ENCODE results near the gene ABCC11. TPM values are rescaled to one million over a fixed set of nuclear protein-coding genes. Genes with fewer than 3 reads are reported as not detected.

ABCC11 gene
- total and polyA plus RNA-seq, 4 donors: 0.22 to 0.71 (median 0.44) TPM

GRCh38 chr16:48280546-48280945 is 33.2 kb upstream of the ABCC11 start:
- H3K9me3 ChIP-seq (ENCODE audit: control insufficient read depth, insufficient read depth, low read length): no peaks in the 10 kb centered on the region
- H3K27me3 ChIP-seq (ENCODE audit: control insufficient read depth, insufficient read depth, low read length): no peaks in the 10 kb centered on the region
- peaks cover 3% of the 10 kb centered on the region for H3K36me3 ChIP-seq (ENCODE audit: control insufficient read depth, insufficient read depth, low read length)
- no CpG with 5 or more reads among the region's 2 CpGs for WGBS (ENCODE audit: insufficient coverage)
- no peaks in the 10 kb centered on the region for H3K4me1 ChIP-seq (ENCODE audit: control insufficient read depth, insufficient read depth, low read length)
- H3K4me3 ChIP-seq (ENCODE audit: low read depth, low read length): no peak overlapping the region
- DNase-seq (ENCODE audit: low read depth in 4 of 6, low spot score in 6 of 6): no peak
- H3K27ac ChIP-seq (ENCODE audit: low read depth, low read length): no peak overlapping the region

- Histone ChIP-seq H3K27me3 (ENCODE audit: control insufficient read depth, insufficient read depth, low read length) (no peaks in the 10 kb centered on the region), H3K27ac (ENCODE audit: low read depth, low read length) (no peak overlapping the region), H3K36me3 (ENCODE audit: control insufficient read depth, insufficient read depth, low read length) (peaks cover 3% of the 10 kb centered on the region), H3K4me1 (ENCODE audit: control insufficient read depth, insufficient read depth, low read length) (no peaks in the 10 kb centered on the region), H3K9me3 (ENCODE audit: control insufficient read depth, insufficient read depth, low read length) (no peaks in the 10 kb centered on the region), H3K4me3 (ENCODE audit: low read depth, low read length) (no peak overlapping the region)
- DNase-seq (ENCODE audit: low read depth in 4 of 6, low spot score in 6 of 6): no peak
- WGBS (ENCODE audit: insufficient coverage): no CpG with 5 or more reads among the region's 2 CpGs
Observed at GRCh38 chr16:48279199-48279598, 31.9 kb upstream of the ABCC11 start.

DNA sequence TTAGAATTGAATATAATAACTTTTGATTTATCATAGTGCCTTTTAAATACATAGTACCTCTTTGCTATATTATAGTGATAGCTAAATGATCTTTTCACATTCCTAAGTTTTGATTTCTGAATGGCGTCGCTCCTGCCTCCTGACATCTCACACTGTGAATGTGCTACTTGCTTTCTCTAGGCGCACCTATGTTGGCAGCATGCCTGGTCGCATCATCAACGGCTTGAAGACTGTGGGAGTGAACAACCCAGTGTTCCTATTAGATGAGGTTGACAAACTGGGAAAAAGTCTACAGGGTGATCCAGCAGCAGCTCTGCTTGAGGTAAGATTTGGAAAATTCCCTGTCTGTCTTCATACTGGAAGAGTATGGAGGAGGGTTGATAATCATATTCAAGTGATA is 29.8 kb upstream of the ABCC11 start:
- Histone ChIP-seq H3K4me1 (ENCODE audit: control insufficient read depth, insufficient read depth, low read length) (no peaks in the 10 kb centered on the region), H3K27ac (ENCODE audit: low read depth, low read length) (no peak overlapping the region), H3K9me3 (ENCODE audit: control insufficient read depth, insufficient read depth, low read length) (no peaks in the 10 kb centered on the region), H3K27me3 (ENCODE audit: control insufficient read depth, insufficient read depth, low read length) (no peaks in the 10 kb centered on the region), H3K4me3 (ENCODE audit: low read depth, low read length) (no peak overlapping the region), H3K36me3 (ENCODE audit: control insufficient read depth, insufficient read depth, low read length) (peaks cover 3% of the 10 kb centered on the region)
- WGBS (ENCODE audit: insufficient coverage): 100% methylated on average over 3 of the region's 5 CpGs
- peak in 1 of 6 donors; percentile 41 for DNase-seq (ENCODE audit: low read depth in 4 of 6, low spot score in 6 of 6)

DNA sequence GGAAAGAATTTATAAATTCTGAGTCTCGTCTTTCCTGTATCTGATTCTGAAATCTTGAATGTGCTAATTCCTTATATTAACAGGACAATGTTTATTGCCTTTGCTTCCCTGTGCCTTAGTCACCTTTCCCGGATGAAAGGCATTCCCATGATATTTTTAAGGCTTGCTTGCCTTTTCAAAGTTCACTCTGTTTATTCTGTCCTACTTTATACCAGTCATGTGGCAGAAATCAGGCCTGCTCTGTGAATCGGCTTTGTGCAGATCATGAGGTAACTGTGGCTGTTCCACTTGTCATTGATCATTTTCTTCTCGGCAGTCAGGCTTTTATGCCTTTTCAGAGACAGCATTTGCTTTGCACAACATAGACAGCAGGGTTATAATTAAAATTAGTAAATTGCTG is 28.8 kb upstream of the ABCC11 start:
- H3K4me1 ChIP-seq (ENCODE audit: control insufficient read depth, insufficient read depth, low read length): no peaks in the 10 kb centered on the region
- H3K9me3 ChIP-seq (ENCODE audit: control insufficient read depth, insufficient read depth, low read length): no peaks in the 10 kb centered on the region
- H3K36me3 ChIP-seq (ENCODE audit: control insufficient read depth, insufficient read depth, low read length): peaks cover 3% of the 10 kb centered on the region
- H3K27me3 ChIP-seq (ENCODE audit: control insufficient read depth, insufficient read depth, low read length): no peaks in the 10 kb centered on the region
- no peak overlapping the region for H3K4me3 ChIP-seq (ENCODE audit: low read depth, low read length)
- H3K27ac ChIP-seq (ENCODE audit: low read depth, low read length): no peak overlapping the region
- whole genome bisulfite sequencing (ENCODE audit: insufficient coverage): 54% methylated on average over 2 of the region's 4 CpGs
- DNase-seq (ENCODE audit: low read depth in 4 of 6, low spot score in 6 of 6): peak in 2 of 6 donors; percentile 18 to 25

- H3K27me3 ChIP-seq (ENCODE audit: control insufficient read depth, insufficient read depth, low read length): no peaks in the 10 kb centered on the region
- no CpG with 5 or more reads among the region's 1 CpG for WGBS (ENCODE audit: insufficient coverage)
- no peaks in the 10 kb centered on the region for H3K9me3 ChIP-seq (ENCODE audit: control insufficient read depth, insufficient read depth, low read length)
- peaks cover 3% of the 10 kb centered on the region for H3K36me3 ChIP-seq (ENCODE audit: control insufficient read depth, insufficient read depth, low read length)
- H3K4me1 ChIP-seq (ENCODE audit: control insufficient read depth, insufficient read depth, low read length): no peaks in the 10 kb centered on the region
- no peak for DNase-seq (ENCODE audit: low read depth in 4 of 6, low spot score in 6 of 6)
- no peak overlapping the region for H3K27ac ChIP-seq (ENCODE audit: low read depth, low read length)
- H3K4me3 ChIP-seq (ENCODE audit: low read depth, low read length): no peak overlapping the region
Observed at GRCh38 chr16:48274476-48274875, 27.1 kb upstream of the ABCC11 start.

GRCh38 chr16:48272837-48273421 is 25.6 kb upstream of the ABCC11 start:
- Histone ChIP-seq H3K36me3 (ENCODE audit: control insufficient read depth, insufficient read depth, low read length) (no peaks in the 10 kb centered on the region), H3K4me1 (ENCODE audit: control insufficient read depth, insufficient read depth, low read length) (no peaks in the 10 kb centered on the region), H3K27me3 (ENCODE audit: control insufficient read depth, insufficient read depth, low read length) (no peaks in the 10 kb centered on the region), H3K27ac (ENCODE audit: low read depth, low read length) (peak overlapping the region; percentile 37), H3K4me3 (ENCODE audit: low read depth, low read length) (no peak overlapping the region), H3K9me3 (ENCODE audit: control insufficient read depth, insufficient read depth, low read length) (no peaks in the 10 kb centered on the region)
- DNase-seq (ENCODE audit: low read depth in 4 of 6, low spot score in 6 of 6): peak in 1 of 6 donors; percentile 40
- 64% methylated on average over 6 of the region's 8 CpGs for WGBS (ENCODE audit: insufficient coverage)

- no peaks in the 10 kb centered on the region for H3K4me1 ChIP-seq (ENCODE audit: control insufficient read depth, insufficient read depth, low read length)
- WGBS (ENCODE audit: insufficient coverage): 50% methylated on average over 2 of the region's 5 CpGs
Observed at GRCh38 chr16:48271728-48272127, 24.4 kb upstream of the ABCC11 start.

GRCh38 chr16:48269011-48269410 is 21.7 kb upstream of the ABCC11 start:
- Histone ChIP-seq H3K4me3 (ENCODE audit: low read depth, low read length) (no peak overlapping the region), H3K9me3 (ENCODE audit: control insufficient read depth, insufficient read depth, low read length) (no peaks in the 10 kb centered on the region), H3K36me3 (ENCODE audit: control insufficient read depth, insufficient read depth, low read length) (peaks cover 5% of the 10 kb centered on the region), H3K27me3 (ENCODE audit: control insufficient read depth, insufficient read depth, low read length) (no peaks in the 10 kb centered on the region), H3K27ac (ENCODE audit: low read depth, low read length) (no peak overlapping the region), H3K4me1 (ENCODE audit: control insufficient read depth, insufficient read depth, low read length) (no peaks in the 10 kb centered on the region)
- DNase-seq (ENCODE audit: low read depth in 4 of 6, low spot score in 6 of 6): no peak

More at GRCh38 chr16:48271728-48272127, 24.4 kb upstream of the ABCC11 start:
- Histone ChIP-seq H3K36me3 (ENCODE audit: control insufficient read depth, insufficient read depth, low read length) (peaks cover 4% of the 10 kb centered on the region), H3K4me3 (ENCODE audit: low read depth, low read length) (no peak overlapping the region), H3K27ac (ENCODE audit: low read depth, low read length) (no peak overlapping the region), H3K27me3 (ENCODE audit: control insufficient read depth, insufficient read depth, low read length) (no peaks in the 10 kb centered on the region), H3K9me3 (ENCODE audit: control insufficient read depth, insufficient read depth, low read length) (no peaks in the 10 kb centered on the region)
- DNase-seq (ENCODE audit: low read depth in 4 of 6, low spot score in 6 of 6): peak in 2 of 6 donors; percentile 23 to 55

DNA sequence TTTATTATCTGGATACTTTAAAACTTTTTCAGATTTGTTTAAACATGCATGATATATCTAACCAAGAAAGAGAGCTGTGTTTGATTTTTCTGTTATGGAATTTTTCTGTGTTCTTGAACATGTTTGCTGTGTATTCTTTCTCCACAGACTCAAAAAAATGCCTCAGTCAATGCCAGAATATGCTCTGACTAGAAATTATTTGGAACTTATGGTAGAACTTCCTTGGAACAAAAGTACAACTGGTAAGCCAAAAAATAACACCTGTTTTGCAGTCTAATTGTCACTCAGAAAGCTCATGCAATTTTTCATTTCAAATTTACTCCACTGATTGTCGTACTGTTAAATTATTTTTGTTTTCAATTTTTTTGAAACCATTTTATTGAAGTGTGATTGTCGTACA is 15.3 kb upstream of the ABCC11 start:
- H3K27me3 ChIP-seq (ENCODE audit: control insufficient read depth, insufficient read depth, low read length): no peaks in the 10 kb centered on the region
- H3K4me1 ChIP-seq (ENCODE audit: control insufficient read depth, insufficient read depth, low read length): no peaks in the 10 kb centered on the region
- H3K9me3 ChIP-seq (ENCODE audit: control insufficient read depth, insufficient read depth, low read length): no peaks in the 10 kb centered on the region
- WGBS (ENCODE audit: insufficient coverage): no CpG with 5 or more reads among the region's 2 CpGs
- peaks cover 15% of the 10 kb centered on the region for H3K36me3 ChIP-seq (ENCODE audit: control insufficient read depth, insufficient read depth, low read length)
- no peak for DNase-seq (ENCODE audit: low read depth in 4 of 6, low spot score in 6 of 6)
- H3K4me3 ChIP-seq (ENCODE audit: low read depth, low read length): no peak overlapping the region
- H3K27ac ChIP-seq (ENCODE audit: low read depth, low read length): no peak overlapping the region

GRCh38 chr16:48261569-48261968 is 14.2 kb upstream of the ABCC11 start:
- Histone ChIP-seq H3K9me3 (ENCODE audit: control insufficient read depth, insufficient read depth, low read length) (no peaks in the 10 kb centered on the region), H3K4me3 (ENCODE audit: low read depth, low read length) (no peak overlapping the region), H3K27me3 (ENCODE audit: control insufficient read depth, insufficient read depth, low read length) (no peaks in the 10 kb centered on the region), H3K27ac (ENCODE audit: low read depth, low read length) (no peak overlapping the region), H3K4me1 (ENCODE audit: control insufficient read depth, insufficient read depth, low read length) (no peaks in the 10 kb centered on the region), H3K36me3 (ENCODE audit: control insufficient read depth, insufficient read depth, low read length) (peaks cover 12% of the 10 kb centered on the region)
- DNase-seq (ENCODE audit: low read depth in 4 of 6, low spot score in 6 of 6): no peak
- no CpG with 5 or more reads among the region's 1 CpG for WGBS (ENCODE audit: insufficient coverage)
